KBM-7 (cell line): Measurements from ENCODE around the gene SYCP2.

Experiments used
- DNase-seq: peaks from one replicate; pipeline ENCODE4 v3.0.0-alpha.2; 2015
- in situ Hi-C: fragments of 300-500 bp; cut with MboI; formaldehyde crosslinking; loops from 2 replicates; pipeline ENCODE4 v1.14.3; 2020; ENCODE audit warnings: low sequenced_read_pairs, low pct_unique_long_range_greater_than_20kb, mixed read lengths

The SYCP2 gene

DNA sequence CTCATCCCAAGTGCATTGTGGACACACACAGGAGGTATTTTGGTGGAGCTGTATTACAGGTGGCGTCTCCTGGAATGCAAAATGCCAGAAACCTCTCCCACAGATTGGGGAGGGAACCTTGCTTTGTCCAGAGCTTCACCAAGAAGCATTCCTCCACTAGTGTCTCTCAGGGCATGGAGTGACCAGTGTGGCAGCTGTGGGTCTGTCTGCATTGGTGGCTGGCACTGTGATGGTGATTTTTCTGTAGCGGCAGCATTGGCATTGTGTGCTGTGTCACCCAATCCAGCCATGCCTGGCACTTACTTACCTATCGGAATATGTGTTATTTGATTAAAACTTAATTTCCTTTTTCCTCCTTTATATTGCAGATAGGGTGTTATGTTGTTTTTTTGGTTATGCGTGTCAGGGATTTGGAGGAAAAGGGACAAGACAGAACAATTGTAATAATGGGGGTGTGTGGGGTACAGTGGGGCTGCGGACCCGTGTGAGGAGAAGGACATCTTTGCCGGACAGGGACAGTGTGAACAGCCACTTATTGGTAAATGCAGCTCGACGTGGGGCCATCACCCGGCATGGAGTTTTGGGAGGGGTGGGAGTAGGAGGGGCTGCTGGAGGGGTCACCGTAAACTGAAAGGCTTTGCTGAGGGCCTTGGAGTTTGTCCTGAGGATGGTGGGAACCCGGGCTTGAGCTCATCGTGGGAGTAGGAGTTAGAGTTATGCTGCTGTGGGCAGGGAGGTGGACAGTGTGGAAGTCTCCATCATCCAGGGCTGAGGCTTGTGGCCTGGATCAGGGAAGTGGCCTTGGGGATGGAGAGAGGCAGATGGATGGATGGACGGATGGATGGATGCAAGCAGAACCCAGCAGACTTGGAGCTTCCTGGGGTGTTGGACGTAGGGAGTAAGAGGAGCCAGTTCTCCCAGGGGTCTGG lies 105.0 kb downstream of the SYCP2 start:
- no peak for DNase-seq
- in situ Hi-C loops = no loop called here

DNA sequence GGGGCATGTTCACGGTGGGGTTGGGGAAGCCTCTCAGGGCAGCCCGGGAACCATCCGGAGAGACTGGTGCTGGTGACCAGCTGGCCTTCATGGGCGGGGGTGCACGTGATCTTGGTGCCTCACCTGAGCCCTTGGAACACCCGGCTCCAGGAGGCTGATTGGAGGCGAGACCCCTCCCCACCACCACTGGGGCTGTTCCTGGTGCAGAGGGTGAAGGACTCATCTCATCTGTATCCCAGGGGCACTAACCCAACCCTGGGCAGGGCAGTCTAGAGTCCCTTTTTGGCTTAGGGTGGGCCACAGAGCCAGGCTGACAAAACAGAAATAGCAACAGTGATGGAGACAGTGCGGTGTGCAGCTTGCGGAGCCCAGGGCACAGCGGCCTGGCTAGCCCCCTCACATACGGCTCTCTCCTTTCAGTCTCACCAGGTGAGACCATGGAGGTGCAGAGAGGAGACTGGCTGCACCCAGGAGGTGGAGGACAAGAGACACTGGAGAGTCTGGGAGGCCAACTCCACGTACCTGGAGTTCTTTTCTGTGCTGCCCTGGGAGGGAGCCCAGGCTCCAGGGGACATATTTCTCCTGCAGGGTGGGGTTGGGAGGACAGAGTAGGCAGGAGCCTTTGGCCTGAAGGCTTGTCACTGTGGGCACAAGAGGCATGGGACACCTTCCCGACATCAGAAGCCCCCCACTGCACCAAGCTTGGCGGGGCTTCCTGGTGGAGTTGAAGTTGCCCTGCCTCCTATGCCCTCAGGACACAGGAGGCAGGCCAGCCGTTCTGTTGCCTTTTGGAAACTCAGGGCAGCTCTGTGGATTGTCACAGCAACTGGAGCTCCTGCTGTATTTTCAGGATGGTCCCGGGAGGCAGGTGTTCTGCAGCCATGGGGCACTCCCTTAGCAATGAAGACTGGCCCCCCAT lies 106.0 kb downstream of the SYCP2 start:
- DNase-seq = no peak
- in situ Hi-C loops = no loop called here

- in situ Hi-C loops = no loop called here
- no peak for DNase-seq
Measured at GRCh38 chr20:59825944-59826759, 107.3 kb downstream of the SYCP2 start.

DNA sequence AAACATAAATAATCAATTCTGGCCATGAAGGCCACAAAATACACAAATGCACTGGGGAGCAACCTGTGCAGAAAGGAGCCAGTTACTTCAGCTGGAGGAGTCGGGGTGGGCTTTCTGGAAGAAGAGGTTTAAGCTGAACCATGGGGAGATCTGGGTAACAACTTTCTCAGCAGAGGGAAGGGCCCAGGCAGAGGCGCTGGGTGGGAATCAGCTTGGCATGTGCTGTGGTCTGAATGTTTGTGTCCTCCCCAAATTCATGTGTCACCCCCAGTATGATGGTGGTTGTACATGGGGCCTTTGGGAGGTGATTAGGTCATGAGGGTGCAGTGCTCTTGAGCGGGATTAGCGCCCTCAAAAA lies 107.9 kb downstream of the SYCP2 start:
- in situ Hi-C loops = no loop called here
- no peak for DNase-seq

GRCh38 chr20:59824711-59825562 lies 108.5 kb downstream of the SYCP2 start:
- in situ Hi-C loops = no loop called here
- DNase-seq = no peak

DNA sequence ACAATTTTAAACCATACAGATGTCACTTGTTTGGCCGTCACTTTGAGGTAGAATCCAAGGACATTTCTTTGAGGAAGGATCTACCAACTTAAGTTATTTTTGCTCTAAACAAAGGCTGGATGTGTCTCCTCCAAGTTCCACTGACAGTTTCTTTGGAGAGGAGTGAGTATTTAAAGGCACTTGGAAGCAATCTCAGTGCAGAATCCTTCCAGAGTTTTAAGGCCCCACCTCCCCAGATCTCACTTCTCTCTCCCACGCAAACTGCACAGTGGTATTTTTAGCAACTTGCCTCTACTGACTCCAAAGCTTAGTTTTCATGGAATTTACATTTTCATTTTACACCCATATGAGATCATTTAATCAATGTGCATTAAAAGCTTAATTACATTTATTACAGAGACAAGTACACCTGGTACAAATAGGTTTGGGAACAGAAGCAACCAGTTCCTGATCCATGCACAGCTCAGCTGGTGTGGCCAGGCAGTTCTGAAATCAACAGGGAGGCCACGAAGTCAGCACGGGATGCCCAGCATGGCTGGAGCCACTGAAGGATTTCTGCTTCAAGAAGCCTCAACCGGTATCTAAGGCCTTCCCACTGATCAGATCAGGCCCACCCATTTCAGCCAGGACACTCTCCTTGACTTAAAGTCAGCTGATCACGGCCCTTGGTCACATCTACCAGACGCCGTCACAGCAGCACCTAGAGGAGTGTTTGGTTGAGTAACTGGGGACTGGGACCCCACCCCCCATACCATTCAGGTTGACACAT lies 109.8 kb downstream of the SYCP2 start:
- no peak for DNase-seq
- in situ Hi-C loops = no loop called here

GRCh38 chr20:59823030-59823423 lies 110.4 kb downstream of the SYCP2 start:
- in situ Hi-C loops = no loop called here
- no peak for DNase-seq

DNA sequence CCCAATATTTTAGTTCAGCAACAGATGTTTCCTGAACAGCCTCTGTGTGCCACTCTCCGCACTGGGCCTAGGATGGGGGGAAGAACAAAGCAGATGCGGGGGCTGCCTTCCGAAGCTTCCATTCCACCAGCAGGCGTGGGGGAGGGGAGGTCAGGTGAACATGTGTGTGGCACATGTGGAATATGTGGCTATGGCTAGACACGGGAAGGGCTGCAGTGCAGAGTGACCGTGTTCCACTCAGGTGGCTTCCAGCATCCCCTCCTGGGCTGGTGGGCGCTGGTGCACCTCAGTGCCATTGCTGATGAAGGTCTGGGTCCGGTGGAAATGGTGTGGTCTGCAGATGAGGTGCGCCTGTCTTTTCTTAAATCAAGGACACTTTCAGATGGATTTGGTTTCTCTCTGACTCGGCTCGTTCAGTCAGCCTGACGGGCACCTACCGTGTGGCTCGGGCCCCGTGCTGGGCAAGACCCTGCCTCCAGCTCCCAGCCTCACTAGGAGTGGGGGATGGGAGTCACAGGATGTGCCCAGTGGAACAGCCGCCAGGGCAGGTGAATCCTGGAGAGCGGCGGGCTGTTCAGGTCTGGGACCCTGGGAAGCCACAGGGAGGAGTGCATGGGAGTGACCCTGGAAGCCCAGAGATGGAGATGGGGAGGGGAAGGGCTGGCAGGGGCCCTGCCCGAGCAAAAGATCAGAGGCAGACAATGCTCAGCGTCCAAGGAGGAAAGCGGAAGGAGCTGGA lies 111.0 kb downstream of the SYCP2 start:
- DNase-seq = no peak
- in situ Hi-C loops = no loop called here

DNA sequence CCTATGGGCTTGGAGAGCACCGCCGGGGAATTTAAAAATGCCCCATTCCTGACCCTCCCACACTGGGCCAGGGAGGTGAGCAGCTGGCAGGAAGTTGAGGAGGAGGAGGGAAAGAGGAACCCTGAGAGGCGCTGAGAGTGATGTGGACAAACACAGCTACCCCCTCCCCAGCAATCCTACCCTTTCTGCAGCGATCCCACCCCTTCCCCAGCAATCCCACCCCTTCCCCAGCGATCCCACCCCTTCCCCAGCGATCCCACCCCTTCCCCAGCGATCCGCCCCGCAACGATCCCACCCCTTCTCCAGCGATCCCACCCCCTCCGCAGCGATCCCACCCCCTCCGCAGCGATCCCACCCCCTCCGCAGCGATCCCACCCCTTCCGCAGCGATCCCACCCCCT lies 111.6 kb downstream of the SYCP2 start:
- in situ Hi-C loops = no loop called here
- no peak for DNase-seq

DNA sequence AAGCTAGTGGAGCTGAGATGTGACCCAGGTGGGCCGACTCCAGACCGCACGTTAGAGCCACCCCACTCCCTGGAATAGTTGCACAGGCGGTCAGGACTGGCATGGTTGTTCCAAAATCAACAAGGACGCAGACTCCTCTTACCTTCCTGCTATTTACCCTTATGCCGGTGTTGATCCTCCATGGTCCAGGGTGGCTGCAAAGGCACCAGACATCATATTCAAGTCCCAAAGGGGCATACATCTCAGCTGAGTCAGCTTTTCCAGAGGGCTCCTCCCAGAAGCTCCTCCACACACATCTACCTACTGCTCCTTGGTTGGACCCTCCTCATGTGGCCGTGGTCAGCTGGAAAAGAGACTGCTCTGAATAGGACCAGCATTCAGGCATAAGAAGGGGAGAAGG lies 112.2 kb downstream of the SYCP2 start:
- DNase-seq = no peak
- in situ Hi-C loops = no loop called here

GRCh38 chr20:59820204-59821041 lies 113.0 kb downstream of the SYCP2 start:
- in situ Hi-C loops = no loop called here

GRCh38 chr20:59819496-59820203 lies 113.8 kb downstream of the SYCP2 start:
- DNase-seq = no peak
- in situ Hi-C loops = no loop called here

More at GRCh38 chr20:59820204-59821041, 113.0 kb downstream of the SYCP2 start:
- DNase-seq = no peak

GRCh38 chr20:59818911-59819310 lies 114.5 kb downstream of the SYCP2 start:
- no peak for DNase-seq
- in situ Hi-C loops = no loop called here

DNA sequence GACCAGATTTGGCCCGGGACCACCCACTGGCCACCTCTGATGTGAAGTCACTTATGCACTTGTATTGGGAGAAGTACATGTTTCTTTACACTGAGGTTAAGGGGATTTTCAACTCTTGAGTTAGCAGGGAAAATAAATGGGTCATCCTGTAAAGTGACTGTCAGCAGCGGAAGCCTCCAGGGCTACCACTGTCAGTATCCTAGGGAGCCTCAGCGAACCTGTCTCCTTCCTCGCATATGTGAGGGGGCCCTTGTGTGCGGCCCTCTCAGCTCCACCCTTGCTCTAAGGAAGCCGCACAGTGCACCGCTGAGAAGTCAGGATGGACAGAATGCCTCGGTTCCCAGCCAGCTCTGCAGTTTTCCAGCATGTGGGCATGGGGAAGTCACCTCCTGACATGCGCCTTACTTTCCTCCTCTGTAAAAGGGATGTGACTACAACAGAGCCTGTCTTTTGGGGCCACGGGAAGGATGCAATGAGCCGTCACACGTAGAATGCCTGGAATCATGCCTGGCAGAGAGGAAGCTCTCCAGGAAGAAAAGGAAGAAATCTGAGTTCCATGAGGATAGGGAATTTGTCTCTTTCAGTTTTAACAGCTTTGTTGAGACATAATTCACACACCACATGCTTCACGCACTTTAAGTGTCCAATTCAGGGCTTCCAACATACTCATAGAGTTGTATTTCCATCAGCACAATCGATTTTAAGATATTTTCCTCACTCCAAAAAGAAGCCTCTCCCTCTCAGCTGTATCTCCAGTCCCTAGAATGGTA lies 115.4 kb downstream of the SYCP2 start:
- in situ Hi-C loops = no loop called here

GRCh38 chr20:59817406-59817805 lies 116.0 kb downstream of the SYCP2 start:
- no peak for DNase-seq
- in situ Hi-C loops = no loop called here

More for the DNA sequence above, 115.4 kb downstream of the SYCP2 start:
- DNase-seq = no peak
